ENCODE results near the gene TFCP2L1.
A peak's percentile ranks its signal among the peaks of the same experiment; 100 is the strongest.
"Not testable (repeated sequence)": the region's sequence is repeated elsewhere in the genome, so short reads cannot be mapped to it uniquely, and the experiment has no call there.

Gene TFCP2L1, protein sequence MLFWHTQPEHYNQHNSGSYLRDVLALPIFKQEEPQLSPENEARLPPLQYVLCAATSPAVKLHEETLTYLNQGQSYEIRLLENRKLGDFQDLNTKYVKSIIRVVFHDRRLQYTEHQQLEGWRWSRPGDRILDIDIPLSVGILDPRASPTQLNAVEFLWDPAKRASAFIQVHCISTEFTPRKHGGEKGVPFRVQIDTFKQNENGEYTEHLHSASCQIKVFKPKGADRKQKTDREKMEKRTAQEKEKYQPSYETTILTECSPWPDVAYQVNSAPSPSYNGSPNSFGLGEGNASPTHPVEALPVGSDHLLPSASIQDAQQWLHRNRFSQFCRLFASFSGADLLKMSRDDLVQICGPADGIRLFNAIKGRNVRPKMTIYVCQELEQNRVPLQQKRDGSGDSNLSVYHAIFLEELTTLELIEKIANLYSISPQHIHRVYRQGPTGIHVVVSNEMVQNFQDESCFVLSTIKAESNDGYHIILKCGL

DNA sequence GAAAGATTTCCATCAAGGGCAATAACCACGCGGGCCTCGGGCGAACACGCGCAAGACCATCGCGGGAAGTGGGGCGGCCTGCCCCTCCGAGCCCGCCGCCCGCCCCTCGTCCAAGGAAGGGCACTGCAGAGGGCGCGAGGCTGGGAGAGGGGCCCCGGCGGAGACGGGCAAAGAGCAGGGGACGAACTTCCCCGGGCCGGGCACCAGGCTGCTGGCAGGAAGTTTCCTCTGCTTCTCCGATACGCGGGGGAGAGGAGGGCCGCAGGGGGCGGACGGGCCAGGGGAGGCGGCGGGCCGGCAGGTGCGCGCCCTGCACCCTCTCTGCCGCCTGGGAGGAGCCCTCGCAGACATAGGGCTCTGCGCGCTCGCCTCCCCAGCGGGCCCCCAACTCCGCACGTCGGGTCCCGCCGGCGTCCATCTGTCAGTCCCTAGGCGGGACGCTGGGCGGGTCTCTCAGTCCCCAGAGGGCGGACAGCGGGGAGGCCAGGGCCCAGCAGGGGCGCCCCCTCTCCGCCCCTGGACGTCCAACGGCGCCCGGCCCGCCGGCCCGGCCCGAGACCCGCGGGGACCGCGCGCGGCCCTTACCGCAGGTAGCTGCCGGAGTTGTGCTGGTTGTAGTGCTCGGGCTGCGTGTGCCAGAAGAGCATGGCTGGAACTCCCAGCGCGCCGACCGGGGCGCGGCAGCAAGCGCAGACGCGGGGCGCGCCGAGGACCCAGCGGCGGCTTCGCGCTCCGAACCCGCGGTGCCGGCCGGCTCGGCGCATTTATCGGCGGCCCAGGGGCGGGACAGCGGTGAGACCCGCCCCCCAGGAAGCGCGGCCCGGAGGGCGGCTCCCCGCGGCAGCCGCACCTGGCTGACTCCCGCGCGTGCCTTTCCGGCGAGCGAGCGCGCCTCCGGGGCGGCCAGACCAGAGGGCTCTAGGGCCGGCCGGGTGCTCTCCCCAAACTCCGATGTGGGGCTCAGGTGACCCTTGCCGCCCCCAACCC, at the start of gene TFCP2L1:
Gene TFCP2L1 (minus strand): TSS at position 740 of the 987 bp plus-strand sequence. CDS start 93 bp downstream, at position 647.
- DNase-seq: peak; percentile 44

- peak; percentile 57 for DNase-seq
Measured at GRCh38 chr2:121333834-121334558, 49.0 kb upstream of the TFCP2L1 start.

DNA sequence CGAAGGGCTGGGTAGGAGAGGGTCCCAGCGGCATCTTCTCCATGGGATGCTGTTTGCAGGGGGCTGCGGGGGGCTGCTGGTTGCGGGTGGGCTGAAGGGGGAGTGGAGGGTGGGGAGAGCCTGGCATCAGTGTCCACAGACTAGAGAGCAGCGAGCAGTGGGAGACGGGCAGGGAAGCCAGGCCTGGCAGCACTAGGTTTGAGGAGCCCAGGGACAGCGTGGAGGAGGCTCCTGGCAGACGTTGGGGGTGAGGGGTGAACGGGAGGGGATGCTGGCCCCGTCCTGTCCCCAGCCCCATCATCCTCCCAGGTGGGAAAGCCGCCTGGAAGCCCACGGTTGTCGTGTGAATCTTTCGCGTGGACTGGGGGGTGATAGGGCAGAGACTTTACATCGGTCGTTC, 48.2 kb upstream of the TFCP2L1 start:
- no peak for DNase-seq

DNA sequence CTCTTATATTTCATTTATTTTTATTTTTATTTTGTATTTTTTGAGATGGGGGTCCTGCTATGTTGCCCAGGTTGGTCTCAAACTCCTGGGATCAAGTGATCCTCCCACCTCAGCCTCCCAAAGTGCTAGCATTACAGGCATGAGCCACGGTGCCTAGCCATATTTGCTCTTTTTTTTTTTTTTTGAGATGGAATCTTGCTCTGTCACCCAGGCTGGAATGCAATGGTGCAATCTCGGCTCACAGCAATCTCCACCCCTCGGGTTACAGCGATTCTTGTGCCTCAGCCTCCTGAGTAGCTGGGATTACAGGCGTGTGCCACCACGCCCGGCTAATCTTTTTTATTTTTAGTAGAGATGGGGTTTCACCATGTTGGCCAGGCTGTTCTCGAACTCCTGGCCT, 46.3 kb upstream of the TFCP2L1 start:
- not testable (repeated sequence) for DNase-seq

DNA sequence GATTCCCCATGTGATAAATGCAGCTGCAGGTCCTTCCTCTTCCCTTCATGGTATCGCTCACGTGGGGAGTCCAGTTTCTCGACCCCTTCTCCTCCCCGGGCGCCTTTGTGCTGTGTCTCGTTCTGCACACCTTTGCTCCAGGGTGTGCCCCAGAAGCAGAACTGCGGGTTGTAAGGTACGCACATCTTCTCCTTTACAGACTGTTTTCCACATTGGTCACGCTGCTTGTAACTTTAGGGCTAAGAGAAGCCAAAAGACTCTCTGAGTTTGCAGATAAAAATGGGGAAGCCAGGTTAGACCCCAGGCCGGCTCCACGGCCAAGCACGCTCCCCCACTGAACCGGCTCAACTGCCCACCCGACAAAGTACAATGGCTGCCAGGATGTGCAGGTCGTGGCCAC, 45.9 kb upstream of the TFCP2L1 start:
- DNase-seq: no peak

- DNase-seq: no peak
Measured at GRCh38 chr2:121329786-121330185, 44.8 kb upstream of the TFCP2L1 start.

DNA sequence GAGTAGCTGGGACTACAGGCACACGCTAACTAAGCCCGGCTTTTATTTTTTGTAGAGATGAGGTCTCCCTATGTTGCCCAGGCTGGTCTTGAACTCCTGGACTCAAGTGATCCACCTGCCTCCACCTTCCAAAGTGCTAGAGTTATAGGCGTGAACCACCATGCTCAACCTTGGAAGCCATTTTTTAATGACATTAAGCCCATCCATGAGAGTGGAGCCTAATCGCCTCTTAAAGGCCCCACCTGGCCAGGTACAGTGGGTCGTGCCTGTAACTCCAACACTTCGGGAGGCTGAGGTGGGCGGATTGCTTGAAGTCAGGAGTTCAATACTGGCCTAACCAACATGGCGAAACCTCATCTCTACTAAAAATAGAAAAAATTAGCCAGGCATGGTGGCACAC, 41.6 kb upstream of the TFCP2L1 start:
- no peak for DNase-seq

- no peak for DNase-seq
Measured at GRCh38 chr2:121324601-121325000, 39.6 kb upstream of the TFCP2L1 start.

- no peak for DNase-seq
Measured at GRCh38 chr2:121321476-121321875, 36.5 kb upstream of the TFCP2L1 start.

GRCh38 chr2:121319941-121320340, 34.9 kb upstream of the TFCP2L1 start:
- no peak for DNase-seq

- no peak for DNase-seq
Measured at GRCh38 chr2:121316986-121317385, 32.0 kb upstream of the TFCP2L1 start.

DNA sequence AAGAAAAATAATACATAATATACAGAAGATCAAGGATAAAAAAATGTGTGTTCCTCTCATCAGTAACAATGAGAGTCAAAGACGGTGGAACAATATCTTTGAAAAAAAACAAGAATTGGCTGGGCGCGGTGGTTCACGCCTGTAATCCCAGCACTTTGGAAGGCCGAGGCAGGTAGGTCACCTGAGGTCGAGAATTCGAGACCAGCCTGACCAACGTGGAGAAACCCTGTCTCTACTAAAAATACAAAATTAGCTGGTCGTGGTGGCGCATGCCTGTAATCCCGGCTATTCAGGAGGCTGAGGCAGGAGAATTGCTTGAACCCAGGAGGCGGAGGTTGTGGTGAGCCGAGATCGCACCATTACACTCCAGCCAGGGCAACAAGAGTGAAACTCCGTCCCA, 28.7 kb upstream of the TFCP2L1 start:
- not testable (repeated sequence) for DNase-seq

DNA sequence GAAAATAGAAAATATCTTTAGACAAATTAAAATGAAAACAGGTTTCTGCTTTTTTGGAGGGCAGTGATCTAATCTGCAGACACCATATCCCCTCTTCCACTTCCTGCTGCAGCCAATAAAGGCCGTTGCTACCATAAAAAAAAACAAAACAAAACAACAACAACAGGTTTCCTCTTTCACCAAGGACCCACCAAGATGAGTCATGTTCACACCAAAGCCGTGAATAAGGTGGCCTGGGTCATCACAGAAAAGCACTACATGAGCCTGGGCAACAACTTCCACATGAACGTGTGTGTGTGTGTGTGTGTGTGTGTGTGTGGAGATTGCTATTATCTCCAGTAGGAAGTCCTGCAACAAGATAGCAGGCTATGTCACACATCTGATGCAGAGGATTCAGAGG, 24.8 kb upstream of the TFCP2L1 start:
- DNase-seq: peak; percentile 22

- DNase-seq: no peak
Measured at GRCh38 chr2:121309323-121309722, 24.3 kb upstream of the TFCP2L1 start.

DNA sequence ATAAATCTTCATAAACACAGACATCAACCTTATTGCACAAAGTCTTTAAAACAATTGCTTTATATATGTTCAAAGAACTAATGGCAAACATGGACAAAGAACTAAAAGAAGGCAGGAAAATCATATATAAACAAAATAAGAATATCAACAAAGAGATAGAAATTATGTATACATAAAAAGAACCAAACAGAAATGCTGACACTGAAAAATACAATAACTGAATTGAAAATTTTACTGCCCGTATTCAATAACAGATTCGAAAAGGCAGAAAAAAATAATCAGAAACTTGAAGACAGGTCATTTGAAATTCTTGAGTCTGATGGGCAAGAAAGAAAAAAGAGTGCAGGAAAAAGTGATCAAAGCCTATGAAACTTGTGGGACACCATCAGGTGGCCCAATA, 22.0 kb upstream of the TFCP2L1 start:
- no peak for DNase-seq

DNA sequence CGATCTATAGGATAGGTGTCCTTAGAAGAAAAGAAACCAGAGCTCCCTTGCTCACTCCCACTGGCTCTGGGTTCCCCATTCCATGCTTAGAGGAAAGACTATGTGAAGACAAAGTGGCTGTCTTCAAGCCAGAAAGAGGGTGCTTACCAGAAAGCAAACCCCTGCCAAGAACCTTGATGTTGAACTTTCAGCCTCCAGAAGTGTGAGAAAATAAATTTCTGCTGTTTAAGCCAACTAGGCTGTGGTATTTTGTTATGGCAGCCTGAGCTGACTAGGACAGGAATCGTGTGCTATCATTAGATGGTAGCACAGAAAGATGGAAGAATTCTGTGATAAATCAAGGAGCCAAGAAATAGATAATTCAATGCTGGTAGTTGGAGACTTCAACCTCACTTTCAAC, 19.9 kb upstream of the TFCP2L1 start:
- no peak for DNase-seq

- no peak for DNase-seq
Measured at GRCh38 chr2:121303531-121304263, 18.7 kb upstream of the TFCP2L1 start.

- not testable (repeated sequence) for DNase-seq
Measured at GRCh38 chr2:121301190-121301589, 16.2 kb upstream of the TFCP2L1 start.

- no peak for DNase-seq
Measured at GRCh38 chr2:121298476-121298875, 13.5 kb upstream of the TFCP2L1 start.

GRCh38 chr2:121297866-121298265, 12.9 kb upstream of the TFCP2L1 start:
- DNase-seq: not testable (repeated sequence)

- no peak for DNase-seq
Measured at GRCh38 chr2:121297217-121297830, 12.3 kb upstream of the TFCP2L1 start.
